Adrenal gland (tissue), 5 donors: ENCODE results near the gene MMS22L.

ENCODE experiments used
- CTCF ChIP-seq, 6 experiments: fragments of 450-650 bp in 4 of 6; fragments of 200-600 bp in 2 of 6; sonication (generic) in 1 of 6; IDR thresholded peaks; 1 replicate in 5 of 6; 2 replicates in 1 of 6; pipeline versions ENCODE4 v1.5.1 to v1.8.0; 2016 to 2021; ENCODE audit warnings: antibody characterized with exemption in 6 of 6, mild to moderate bottlenecking in 2 of 6, moderate library complexity in 1 of 6
- POLR2A ChIP-seq, 2 donors: fragments of 450-650 bp; IDR thresholded peaks; one replicate each; pipeline ENCODE4 v1.6.1; 2017; ENCODE audit warnings: antibody characterized with exemption in 2 of 2, mild to moderate bottlenecking in 2 of 2, moderate library complexity in 1 of 2
- donor health status: DM: no; HTN: no; CAD: no.

GRCh38 chr6:97177905-97178304 lies 105.1 kb downstream of the MMS22L start:
- TF ChIP-seq CTCF (IDR thresholded peaks at IDR 0.05) (no peak), POLR2A (IDR thresholded peaks at IDR 0.05) (no peak)
